ENCODE measurements around the gene HGS.

Gene HGS

DNA sequence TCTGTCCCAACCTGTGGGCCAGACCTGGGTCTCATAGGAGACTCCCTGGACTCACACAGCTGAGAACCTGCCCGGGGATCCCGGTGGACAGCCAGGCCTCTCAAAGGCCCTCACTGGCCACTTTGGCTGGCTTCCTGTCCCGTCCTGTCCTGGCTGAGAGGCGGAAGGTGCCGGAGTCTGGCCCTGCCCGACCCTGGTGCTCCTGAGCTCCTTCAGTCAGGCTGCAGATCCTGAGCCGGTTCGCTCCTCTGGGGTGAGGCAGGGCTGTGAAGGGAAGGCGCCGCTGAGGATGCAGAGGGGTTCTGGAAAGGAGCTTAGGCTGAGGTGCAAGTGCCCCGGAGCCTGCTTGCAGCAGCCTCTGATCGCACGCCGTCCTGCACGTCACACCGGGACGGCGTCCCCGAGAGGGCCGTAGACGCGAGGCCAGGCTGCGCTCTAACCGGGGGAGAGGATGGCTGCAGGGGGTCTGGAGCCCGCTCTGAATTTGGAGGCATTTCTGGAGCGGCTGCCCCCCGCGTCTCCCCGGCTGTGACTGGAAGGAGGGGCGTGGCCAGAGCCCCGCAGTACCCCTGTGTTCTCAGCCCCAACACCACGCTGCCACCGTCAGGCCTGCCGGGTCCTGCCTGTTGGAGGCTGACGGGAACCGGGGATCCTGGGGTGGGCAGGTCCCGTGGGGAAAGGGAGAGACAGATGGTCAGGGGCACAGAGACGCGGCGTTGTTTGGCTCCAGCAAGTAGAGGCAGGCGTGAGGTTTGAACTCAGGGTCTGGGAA is 4.1 kb downstream of the HGS start:
- no peak for DNase-seq

DNA sequence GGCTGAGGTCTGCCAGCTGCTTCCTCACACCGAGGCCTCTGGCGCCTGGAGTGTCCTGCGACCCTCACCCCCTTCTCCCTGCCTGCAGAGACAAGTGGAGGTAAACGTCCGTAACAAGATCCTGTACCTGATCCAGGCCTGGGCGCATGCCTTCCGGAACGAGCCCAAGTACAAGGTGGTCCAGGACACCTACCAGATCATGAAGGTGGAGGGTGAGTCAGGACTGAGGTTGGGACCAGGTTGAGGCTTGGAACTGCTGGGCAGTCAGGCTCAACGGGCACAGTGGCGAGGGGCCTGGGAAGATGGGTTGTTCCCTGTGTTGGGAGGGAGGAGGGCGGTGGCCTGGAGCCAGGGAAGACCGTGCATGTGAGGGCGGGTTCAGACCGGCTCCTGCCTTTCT is 4.8 kb downstream of the HGS start:
- no peak for DNase-seq

DNA sequence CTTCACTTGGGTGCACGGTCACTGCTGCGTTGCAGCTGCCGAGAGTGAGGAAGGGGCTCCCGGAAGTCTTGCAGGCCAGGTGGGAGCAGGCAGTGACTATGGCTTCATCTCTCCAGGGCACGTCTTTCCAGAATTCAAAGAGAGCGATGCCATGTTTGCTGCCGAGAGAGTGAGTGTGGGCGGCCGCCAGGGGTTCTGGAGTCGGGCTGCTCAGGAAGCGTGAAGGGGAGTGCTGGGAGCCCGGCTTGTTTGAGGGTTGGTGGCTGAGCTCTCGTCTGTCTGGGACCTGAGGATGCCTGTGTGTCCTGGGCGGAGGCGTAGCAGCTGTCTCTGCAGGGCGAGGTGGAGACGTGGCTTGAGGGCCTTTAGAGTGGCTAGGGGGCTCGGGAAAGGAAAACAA is 6.3 kb downstream of the HGS start:
- no peak for DNase-seq

DNA sequence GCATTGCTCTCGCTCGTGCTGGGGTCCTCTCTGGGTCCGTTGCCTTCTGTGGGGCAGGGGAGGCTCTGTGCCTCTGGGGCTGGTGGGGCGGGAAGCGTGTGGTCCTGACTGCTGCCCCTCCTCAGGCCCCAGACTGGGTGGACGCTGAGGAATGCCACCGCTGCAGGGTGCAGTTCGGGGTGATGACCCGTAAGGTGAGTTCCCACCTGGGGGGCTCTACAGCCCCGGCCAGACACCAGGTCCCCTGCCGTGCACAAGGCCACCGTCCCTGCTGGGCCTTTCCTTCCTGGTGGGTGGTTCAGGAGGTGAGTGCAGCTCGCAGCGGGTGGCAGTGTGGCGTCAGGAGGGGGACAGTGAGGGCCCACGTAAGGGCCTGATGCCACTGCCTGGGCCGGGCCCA is 6.7 kb downstream of the HGS start:
- DNase-seq: no peak

DNA sequence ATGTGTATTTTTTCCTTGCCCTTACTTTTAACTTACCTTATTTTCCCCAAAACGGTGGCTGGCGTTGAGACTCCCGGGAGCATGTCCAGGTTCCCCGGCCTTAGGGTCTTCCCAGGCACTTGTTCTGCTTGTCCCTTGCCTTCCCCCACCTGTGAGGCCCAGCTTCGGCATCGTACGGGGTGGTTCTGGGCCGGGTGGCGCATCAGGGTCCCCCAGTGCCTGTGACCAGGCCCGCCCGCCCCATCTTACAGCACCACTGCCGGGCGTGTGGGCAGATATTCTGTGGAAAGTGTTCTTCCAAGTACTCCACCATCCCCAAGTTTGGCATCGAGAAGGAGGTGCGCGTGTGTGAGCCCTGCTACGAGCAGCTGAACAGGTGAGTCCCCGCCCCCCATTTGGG is 7.4 kb downstream of the HGS start:
- no peak for DNase-seq

DNA sequence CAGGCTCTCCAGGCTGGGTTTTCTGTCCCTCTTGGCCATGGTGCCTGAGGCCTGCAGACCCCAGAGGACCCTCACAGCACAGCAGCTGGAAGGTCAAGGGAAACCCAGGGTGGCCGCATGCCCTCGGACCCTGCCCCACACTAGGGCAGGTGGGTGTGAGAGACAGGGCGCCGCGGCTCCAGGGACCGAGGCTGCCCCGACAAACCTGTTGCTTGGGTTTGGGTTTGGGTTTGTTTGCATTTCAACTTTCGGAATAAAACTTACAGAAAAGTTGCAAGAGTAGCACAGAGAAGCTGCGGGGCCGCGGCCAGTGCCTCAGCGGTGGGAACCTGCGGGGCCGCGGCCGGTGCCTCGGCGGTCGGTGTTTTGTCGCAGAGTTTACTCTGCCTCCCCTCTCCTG is 7.8 kb downstream of the HGS start:
- no peak for DNase-seq

DNA sequence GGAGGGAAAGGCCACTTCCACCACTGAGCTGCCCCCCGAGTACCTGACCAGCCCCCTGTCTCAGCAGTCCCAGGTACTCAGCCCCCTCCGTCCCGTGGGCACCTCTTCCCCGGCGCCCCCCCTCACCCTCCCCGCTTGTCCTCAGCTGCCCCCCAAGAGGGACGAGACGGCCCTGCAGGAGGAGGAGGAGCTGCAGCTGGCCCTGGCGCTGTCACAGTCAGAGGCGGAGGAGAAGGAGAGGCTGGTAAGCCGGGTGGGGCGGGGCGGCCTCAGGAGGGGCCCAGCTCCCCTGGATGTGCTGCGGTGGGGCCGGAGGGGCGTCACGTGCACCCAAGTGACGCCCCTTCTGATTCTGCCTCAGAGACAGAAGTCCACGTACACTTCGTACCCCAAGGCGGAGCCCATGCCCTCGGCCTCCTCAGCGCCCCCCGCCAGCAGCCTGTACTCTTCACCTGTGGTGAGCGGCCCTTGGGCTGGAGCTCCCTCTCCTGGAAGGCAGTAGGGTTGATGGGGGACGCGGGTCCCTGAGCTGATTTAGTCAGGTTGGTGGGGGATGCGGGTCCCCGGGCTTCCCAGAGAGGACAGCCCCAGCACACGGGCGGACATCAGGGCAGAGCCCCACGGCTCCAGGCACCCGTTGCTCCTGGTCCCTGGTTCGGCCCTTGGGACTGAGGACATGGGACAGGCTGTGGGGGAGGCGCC is 9.8 kb downstream of the HGS start:
- no peak for DNase-seq

DNA sequence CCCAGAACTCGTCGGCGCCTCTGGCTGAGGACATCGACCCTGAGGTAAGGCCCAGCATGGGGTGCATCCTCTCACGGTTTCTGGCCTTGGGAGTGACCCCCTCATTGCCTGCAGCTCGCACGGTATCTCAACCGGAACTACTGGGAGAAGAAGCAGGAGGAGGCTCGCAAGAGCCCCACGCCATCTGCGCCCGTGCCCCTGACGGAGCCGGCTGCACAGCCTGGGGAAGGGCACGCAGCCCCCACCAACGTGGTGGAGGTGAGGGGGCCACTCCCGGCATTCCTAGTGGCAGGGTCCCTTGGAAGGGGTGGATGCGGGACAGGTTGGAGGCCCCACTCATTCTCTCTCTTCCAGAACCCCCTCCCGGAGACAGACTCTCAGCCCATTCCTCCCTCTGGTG is 11.0 kb downstream of the HGS start:
- no peak for DNase-seq

DNA sequence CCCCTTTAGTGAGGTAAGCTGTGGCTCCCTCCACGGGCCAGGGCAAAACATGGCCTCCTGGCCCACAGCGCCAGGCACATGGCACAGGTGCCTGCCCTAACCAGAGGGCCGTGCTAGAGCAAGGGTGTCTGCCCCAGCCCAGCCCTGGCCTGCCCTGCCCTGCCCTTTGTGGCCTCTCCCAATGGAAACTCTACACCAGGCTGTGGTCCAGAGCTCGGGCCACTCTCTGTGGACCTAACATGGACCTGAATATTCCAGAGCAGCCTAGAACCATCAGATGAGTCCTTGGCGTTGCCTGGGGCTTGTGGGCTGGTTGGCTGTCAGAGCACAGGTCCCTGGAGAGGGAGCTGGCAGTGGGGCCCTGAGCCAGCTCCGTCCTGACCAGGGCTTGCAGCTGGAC is 11.4 kb downstream of the HGS start:
- DNase-seq: no peak

DNA sequence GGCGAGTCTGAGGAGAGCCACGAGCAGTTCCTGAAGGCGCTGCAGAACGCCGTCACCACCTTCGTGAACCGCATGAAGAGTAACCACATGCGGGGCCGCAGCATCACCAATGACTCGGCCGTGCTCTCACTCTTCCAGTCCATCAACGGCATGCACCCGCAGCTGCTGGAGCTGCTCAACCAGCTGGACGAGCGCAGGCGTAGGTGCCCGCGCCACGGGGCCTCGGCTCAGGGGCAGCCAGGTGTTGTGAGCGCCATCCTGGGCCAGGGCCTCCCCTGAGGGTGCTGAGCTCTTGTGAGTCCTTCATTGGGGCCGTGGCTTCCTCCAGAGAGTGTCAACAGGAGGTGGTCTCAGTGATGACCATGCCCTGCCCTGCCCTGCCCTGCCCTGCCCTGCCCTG is 12.0 kb downstream of the HGS start:
- DNase-seq: no peak

DNA sequence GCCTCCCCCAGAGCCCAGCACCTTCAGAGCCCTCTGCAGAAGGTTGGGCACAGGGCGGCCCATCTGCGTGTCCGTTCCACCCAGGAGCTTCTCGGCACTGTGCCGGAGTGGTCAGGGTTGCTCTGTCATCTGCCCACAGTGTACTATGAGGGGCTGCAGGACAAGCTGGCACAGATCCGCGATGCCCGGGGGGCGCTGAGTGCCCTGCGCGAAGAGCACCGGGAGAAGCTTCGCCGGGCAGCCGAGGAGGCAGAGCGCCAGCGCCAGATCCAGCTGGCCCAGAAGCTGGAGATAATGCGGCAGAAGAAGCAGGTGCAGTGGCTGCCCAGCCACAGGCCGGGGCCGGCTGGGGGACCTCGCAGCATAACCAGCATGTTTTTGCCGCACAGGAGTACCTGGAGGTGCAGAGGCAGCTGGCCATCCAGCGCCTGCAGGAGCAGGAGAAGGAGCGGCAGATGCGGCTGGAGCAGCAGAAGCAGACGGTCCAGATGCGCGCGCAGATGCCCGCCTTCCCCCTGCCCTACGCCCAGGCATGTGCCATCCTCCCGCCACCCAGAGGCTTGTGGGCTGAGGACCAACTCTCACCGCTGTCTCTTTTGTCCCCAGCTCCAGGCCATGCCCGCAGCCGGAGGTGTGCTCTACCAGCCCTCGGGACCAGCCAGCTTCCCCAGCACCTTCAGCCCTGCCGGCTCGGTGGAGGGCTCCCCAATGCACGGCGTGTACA is 12.6 kb downstream of the HGS start:
- DNase-seq: no peak

DNA sequence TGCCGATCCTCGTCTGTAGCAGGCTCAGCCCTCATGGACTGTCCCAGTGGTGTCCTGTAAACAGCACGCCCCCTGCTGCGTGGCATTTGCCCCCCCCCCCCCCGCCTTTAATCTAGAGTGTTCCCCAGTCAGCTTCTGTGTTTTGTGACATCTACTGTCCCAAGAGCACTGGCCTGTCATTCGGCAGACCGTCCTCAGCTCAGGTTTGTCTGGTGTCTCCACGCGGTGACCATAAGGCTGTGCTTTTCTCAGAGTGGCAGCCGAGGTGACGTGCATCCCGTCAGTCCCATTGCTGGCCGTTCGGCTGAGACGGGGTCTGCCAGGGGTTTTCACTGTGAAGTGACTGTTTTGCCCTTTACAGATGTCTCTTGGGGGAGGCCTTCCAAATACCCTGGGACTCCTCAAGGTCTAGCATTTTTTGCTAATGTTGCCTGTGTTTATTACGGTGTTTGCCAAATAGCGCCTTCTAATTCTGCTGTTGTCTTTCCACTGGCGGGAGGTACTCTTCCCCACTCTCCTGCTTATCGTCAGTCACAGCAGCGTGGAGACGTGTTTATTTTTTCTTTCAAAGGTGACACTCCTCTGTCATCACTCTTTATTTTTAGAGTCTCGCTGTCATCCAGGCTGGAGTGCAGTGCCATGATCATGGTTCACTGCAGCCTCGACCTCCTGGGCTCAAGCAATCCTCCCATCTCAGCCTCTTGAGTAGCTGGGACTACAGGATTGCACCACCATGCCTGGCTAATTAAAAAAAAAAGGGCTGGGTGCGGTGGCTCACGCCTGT is 13.6 kb downstream of the HGS start:
- DNase-seq: no peak

DNA sequence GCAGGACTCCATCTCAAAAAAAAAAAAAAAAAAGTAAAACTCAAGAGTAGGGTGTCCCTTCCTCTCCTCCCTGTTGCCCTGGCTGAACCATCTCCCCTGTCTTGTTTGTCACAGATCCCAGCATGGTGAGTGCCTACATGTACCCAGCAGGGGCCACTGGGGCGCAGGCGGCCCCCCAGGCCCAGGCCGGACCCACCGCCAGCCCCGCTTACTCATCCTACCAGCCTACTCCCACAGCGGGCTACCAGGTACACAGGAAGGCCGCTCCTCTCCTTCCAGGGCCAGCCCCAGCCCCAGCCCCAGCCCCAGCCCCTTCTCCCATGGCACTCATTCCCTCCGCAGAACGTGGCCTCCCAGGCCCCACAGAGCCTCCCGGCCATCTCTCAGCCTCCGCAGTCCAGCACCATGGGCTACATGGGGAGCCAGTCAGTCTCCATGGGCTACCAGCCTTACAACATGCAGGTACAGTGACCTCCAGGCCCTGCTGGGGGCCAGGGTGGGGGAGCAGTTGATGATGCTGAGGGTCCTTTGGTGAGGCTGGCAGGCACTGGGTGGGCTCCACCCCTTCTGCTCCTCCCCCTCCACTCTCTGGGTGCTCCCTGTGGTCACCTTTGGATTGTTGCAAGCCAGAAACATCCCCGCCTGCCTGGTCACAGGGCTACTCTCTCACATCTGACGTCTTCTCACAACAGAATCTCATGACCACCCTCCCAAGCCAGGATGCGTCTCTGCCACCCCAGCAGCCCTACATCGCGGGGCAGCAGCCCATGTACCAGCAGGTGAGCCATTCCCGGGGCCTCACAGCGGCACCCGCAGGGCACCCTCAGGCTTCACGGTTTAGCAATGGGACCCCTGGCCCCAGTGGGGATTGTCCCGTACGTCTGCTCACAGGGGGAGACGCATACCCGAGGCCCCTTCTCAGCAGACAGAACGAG is 16.8 kb downstream of the HGS start:
- DNase-seq: no peak

DNA sequence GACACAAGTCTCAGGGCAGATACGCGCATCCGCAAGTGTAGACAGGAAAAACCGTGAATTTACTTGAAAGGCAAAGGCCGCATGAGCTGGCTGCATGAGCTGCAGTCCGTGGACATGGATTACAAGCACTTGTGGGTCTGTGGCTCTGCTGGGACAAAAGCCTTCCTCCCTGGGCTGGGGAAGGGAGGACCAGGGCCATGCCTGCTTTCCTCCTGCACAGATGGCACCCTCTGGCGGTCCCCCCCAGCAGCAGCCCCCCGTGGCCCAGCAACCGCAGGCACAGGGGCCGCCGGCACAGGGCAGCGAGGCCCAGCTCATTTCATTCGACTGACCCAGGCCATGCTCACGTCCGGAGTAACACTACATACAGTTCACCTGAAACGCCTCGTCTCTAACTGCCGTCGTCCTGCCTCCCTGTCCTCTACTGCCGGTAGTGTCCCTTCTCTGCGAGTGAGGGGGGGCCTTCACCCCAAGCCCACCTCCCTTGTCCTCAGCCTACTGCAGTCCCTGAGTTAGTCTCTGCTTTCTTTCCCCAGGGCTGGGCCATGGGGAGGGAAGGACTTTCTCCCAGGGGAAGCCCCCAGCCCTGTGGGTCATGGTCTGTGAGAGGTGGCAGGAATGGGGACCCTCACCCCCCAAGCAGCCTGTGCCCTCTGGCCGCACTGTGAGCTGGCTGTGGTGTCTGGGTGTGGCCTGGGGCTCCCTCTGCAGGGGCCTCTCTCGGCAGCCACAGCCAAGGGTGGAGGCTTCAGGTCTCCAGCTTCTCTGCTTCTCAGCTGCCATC is 17.7 kb downstream of the HGS start:
- DNase-seq: peak; percentile 41

DNA sequence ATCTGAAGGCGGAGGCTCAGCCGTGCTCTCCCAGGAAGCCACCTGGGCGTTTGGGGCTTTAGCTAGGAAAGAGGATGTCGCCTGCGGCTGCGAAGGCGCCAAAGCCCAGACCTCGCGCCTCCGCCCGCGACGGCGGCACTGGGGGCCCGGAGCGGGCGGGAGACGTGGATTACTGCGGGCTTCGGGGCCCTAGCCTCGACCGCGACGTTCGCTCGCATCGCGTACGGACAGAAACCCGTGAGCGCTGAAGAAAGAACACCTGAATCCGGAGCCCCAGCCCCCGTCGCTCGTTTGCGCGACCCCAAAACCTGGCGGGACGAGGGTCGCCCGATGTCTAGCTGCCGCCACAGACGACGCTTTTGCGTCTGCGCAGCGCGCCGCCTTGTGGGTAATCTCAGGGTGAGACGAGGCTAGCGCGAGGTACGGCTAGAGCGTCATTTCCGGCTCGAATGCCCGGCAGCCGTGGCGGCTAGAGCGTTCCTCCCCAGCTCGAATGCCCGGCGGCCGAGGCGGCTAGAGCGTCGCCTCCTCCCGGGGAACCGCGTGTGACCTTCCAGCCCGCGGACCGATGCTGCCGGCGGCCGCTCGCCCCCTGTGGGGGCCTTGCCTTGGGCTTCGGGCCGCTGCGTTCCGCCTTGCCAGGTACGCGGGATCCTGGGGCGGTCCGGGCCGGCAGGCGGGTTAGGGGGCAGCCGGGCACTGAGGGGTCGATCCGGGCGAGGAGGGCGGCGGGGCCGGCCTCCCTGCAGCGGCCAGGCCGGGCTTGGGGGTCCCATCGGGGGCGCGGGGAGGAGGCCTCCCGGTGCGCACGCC is 19.3 kb downstream of the HGS start, which contains the start of gene MRPL12:
MRPL12 (plus strand) TSS at position 434 of the 813 bp plus-strand sequence; CDS start at position 569, 135 bp downstream.
- peak; percentile 94 for DNase-seq

DNA sequence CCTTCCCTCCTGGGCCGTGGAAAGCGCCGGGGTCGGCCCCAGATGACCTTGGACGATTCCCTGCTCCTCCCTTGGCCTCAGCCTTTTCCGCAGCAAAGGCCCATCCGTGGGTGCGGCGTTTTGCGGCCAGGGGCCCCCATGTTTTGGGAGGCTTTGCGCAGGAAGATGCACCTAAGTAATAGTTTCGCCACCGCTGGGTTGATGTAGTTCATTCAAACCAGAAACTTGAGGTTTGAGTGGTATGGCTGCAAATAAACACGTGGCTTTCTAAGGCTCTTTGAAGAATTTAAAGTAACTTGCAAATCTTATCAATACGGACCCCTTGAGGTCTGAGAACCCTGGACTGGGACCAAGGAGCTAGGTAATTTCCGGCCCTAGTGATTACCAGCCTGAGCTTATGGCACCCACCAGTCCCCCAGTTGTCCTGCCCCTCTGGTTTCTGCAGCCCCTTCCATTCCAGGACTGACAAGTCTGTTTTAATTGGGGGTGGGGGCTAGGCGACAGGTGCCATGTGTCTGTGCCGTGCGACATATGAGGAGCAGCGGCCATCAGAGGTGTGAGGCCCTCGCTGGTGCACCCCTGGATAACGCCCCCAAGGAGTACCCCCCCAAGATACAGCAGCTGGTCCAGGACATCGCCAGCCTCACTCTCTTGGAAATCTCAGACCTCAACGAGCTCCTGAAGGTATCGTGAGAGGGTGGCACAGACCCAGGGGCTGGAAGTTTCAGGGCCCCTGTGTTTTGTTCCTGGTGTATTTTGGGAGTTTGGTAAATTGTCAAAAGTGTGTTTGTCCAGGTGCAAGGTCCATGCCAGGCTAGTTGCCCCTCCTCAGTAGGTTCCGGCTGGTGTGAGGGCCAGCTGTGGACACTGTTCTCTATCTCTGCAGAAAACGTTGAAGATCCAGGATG is 20.2 kb downstream of the HGS start:
- DNase-seq: peak; percentile 40

DNA sequence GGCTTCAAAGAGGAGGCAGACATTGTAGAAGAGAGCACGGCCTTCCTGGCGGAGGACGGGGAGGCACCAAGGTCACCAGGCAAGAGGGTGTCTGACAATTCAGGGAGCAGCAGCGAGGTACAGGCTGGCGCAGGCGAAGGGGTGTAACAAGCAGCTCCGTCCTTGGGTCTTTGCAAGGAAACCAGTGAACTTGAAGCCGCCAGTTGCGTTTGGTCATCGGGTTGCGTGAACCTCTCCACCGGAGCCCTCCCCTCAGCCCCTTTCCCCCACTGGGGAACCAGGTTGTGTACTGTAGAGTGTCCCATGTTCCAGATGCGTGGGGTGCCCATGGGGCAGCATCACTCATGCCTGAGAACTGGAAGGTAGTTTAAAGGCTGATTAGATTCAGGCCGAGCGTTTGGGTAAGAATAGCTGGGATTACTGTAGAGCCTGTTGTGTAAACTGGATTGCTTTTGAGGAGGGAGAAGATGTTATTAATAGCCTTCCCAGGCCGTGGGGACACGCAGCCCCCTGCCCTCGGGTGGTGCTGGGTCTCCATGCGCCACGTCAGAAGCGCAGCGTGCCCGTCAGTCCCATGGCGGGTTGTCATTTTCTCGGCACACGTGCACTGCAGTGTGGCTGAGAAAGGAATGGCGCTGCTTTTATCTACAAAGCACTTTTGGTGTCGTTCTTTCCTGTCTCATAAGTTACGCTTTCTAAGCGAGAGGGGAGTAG is 21.9 kb downstream of the HGS start:
- no peak for DNase-seq

DNA sequence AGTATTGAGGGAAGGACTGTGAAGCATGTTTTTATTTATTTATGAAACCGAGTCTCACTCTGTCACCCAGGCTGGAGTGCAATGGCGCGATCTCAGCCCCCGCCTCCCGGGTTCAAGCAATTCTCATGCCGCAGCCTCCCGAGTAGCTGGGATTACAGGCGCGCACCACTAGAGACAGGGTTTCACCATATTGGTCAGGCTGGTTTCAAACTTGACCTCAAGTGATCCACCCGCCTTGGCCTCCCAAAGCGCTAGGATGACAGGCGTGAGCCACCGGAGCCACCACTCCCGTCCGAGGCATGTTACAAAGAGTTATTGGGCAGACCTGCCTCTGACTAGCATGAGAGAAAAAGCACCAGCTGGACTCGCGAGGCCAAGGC is 22.4 kb downstream of the HGS start:
- DNase-seq: no peak

Data from activated CD4-positive, alpha-beta T cell treated with anti-CD3 and anti-CD28 coated beads for 48 hours (primary cell).